HepG2 (cell line): ENCODE data around the gene CHP1. TPM values are rescaled to one million over a fixed set of nuclear protein-coding genes. Genes with fewer than 3 reads are reported as not detected.

Experiments used
- ARNT2 ChIP-seq: sonication (generic); formaldehyde crosslinking; IDR thresholded peaks from 2 replicates; pipeline ENCODE4 v1.8.0; 2022; ENCODE audit warnings: mild to moderate bottlenecking, low read depth, missing genetic modification reagents, moderate library complexity
- CCDC6 ChIP-seq: sonication (generic); formaldehyde crosslinking; IDR thresholded peaks from 2 replicates; pipeline ENCODE4 v1.8.1; 2022; ENCODE audit warnings: mild to moderate bottlenecking, missing genetic modification reagents, moderate library complexity
- CREB3 ChIP-seq: sonication (generic); formaldehyde crosslinking; IDR thresholded peaks from 2 replicates; pipeline ENCODE4 v1.5.0; 2020; ENCODE audit warnings: missing genetic modification reagents
- ETS1 ChIP-seq: sonication (generic); formaldehyde crosslinking; IDR thresholded peaks from 2 replicates; pipeline ENCODE4 v1.4.0; 2020; ENCODE audit warnings: missing genetic modification reagents
- GPN1 ChIP-seq: sonication (generic); formaldehyde crosslinking; IDR thresholded peaks from 2 replicates; pipeline ENCODE4 v1.5.1; 2020; ENCODE audit warnings: missing genetic modification reagents, borderline replicate concordance
- HCFC1 ChIP-seq: fragments of 150-350 bp; IDR thresholded peaks from 2 replicates; pipeline ENCODE4 v1.6.1; 2014; ENCODE audit warnings: low read depth, low read length
- HIVEP1 ChIP-seq: sonication (generic); formaldehyde crosslinking; IDR thresholded peaks from 2 replicates; pipeline ENCODE4 v1.4.0; 2020; ENCODE audit warnings: mild to moderate bottlenecking, missing genetic modification reagents
- HNF1B ChIP-seq: sonication (generic); formaldehyde crosslinking; IDR thresholded peaks from 2 replicates; pipeline ENCODE4 v1.5.1; 2020; ENCODE audit warnings: mild to moderate bottlenecking, moderate library complexity, missing genetic modification reagents
- REPIN1 ChIP-seq: sonication (generic); formaldehyde crosslinking; IDR thresholded peaks from 2 replicates; pipeline ENCODE4 v1.8.0; 2022; ENCODE audit warnings: missing genetic modification reagents, low read depth, mild to moderate bottlenecking, borderline replicate concordance
- SIX1 ChIP-seq: sonication (generic); formaldehyde crosslinking; IDR thresholded peaks from 2 replicates; pipeline ENCODE4 v1.4.0; 2020; ENCODE audit warnings: missing genetic modification reagents, borderline replicate concordance
- SRSF1 ChIP-seq: fragments of 200-400 bp; formaldehyde crosslinking; optimal IDR thresholded peaks from 2 replicates; pipeline ENCODE3; 2017; ENCODE audit warnings: mild to moderate bottlenecking, low read depth, low read length, moderate library complexity
- THYN1 ChIP-seq: sonication (generic); formaldehyde crosslinking; IDR thresholded peaks from 2 replicates; pipeline ENCODE4 v1.8.1; 2023; ENCODE audit warnings: low read depth, mild to moderate bottlenecking, moderate library complexity, missing genetic modification reagents, borderline replicate concordance
- ZNF282 ChIP-seq: fragments of 450-650 bp; IDR thresholded peaks from 2 replicates; pipeline ENCODE4 v1.6.1; 2018; ENCODE audit not compliant: partially characterized antibody
- ZNF33B ChIP-seq: sonication (generic); formaldehyde crosslinking; IDR thresholded peaks from 2 replicates; pipeline ENCODE4 v1.5.1; 2020; ENCODE audit warnings: mild to moderate bottlenecking, missing genetic modification reagents
- ZNF703 ChIP-seq: sonication (generic); formaldehyde crosslinking; IDR thresholded peaks from 2 replicates; pipeline ENCODE4 v1.5.1; 2020; ENCODE audit warnings: missing genetic modification reagents, mild to moderate bottlenecking, moderate library complexity, borderline replicate concordance
- ZZZ3 ChIP-seq: sonication (generic); formaldehyde crosslinking; IDR thresholded peaks from 2 replicates; pipeline ENCODE4 v1.4.0; 2020; ENCODE audit warnings: missing genetic modification reagents, mild to moderate bottlenecking, borderline replicate concordance
- polyA plus RNA-seq, 8 experiments: library from polyadenylated mRNA; depleted of rRNA in 3 of 8; stranded (reverse) in 7 of 8; unstranded in 1 of 8; fragments of >200 nt; fragmentation: Illumina TruSeq in 4 of 8; extraction: Trizol in 4 of 8; gene quantifications; 2 replicates each; pipeline versions ENCODE4 v1.2.1 to v1.2.3, GENCODE V29; 2011 to 2016; ENCODE audit warnings: low read depth in 4 of 8, missing spikeins in 1 of 8, mixed read lengths in 1 of 8; ENCODE audit not compliant: insufficient read depth in 1 of 8
- total RNA-seq, 5 experiments: library from RNA; depleted of rRNA; stranded (reverse); fragments of >200 nt; fragmentation: Illumina TruSeq; extraction: Trizol; gene quantifications; 2 replicates each; pipeline ENCODE4 v1.2.3, GENCODE V29; 2016; ENCODE audit warnings: low read depth in 1 of 5
- TF ChIP-seq, protein P1 (sequence below): IDR thresholded peaks from 2 replicates; pipeline ENCODE4 v1.6.1; 2016; ENCODE audit warnings: missing compliant biosample characterization, missing genetic modification reagents, borderline replicate concordance
- TF ChIP-seq, protein P2 (sequence below): sonication (generic); formaldehyde crosslinking; conservative IDR thresholded peaks from 2 replicates; pipeline ENCODE4 v1.4.0; 2020; ENCODE audit warnings: missing genetic modification reagents
- TF ChIP-seq, protein P3 (sequence below): sonication (generic); formaldehyde crosslinking; IDR thresholded peaks from 2 replicates; pipeline ENCODE4 v1.5.0; 2020; ENCODE audit warnings: mild to moderate bottlenecking, missing genetic modification reagents, borderline replicate concordance

CHP1 gene
- total and polyA plus RNA-seq, 2 of the 13 experiments (the other 11 are each of a cell fraction or from before 2014, with no cell fraction given): 49.6 to 76.4 TPM

- TF ChIP-seq GPN1 (CRISPR knock-in tag) (no peak), CREB3 (CRISPR knock-in tag) (no peak), ARNT2 (CRISPR knock-in tag) (0 out of 2 replicates have a peak, but pooled peaks have one; percentile 20), ETS1 (CRISPR knock-in tag) (no peak), HNF1B (peak; percentile 90), REPIN1 (CRISPR knock-in tag) (peak; percentile 74), HIVEP1 (CRISPR knock-in tag) (peak; percentile 41; the same call in 1 of the 2 replicates), SIX1 (CRISPR knock-in tag) (peak; percentile 83), ZNF703 (CRISPR knock-in tag) (no peak), CCDC6 (CRISPR knock-in tag) (no peak), THYN1 (CRISPR knock-in tag) (no peak), ZZZ3 (CRISPR knock-in tag) (no peak), SRSF1 (no peak), ZNF282 (no peak), HCFC1 (no peak), ZNF33B (CRISPR knock-in tag) (0 out of 2 replicates have a peak, but pooled peaks have one; percentile 21)
- TF ChIP-seq, protein P1, sequence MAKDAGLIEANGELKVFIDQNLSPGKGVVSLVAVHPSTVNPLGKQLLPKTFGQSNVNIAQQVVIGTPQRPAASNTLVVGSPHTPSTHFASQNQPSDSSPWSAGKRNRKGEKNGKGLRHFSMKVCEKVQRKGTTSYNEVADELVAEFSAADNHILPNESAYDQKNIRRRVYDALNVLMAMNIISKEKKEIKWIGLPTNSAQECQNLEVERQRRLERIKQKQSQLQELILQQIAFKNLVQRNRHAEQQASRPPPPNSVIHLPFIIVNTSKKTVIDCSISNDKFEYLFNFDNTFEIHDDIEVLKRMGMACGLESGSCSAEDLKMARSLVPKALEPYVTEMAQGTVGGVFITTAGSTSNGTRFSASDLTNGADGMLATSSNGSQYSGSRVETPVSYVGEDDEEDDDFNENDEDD (CRISPR knock-in tag): peak; percentile 60; the same call in 1 of the 2 replicates
- TF ChIP-seq, protein P2, sequence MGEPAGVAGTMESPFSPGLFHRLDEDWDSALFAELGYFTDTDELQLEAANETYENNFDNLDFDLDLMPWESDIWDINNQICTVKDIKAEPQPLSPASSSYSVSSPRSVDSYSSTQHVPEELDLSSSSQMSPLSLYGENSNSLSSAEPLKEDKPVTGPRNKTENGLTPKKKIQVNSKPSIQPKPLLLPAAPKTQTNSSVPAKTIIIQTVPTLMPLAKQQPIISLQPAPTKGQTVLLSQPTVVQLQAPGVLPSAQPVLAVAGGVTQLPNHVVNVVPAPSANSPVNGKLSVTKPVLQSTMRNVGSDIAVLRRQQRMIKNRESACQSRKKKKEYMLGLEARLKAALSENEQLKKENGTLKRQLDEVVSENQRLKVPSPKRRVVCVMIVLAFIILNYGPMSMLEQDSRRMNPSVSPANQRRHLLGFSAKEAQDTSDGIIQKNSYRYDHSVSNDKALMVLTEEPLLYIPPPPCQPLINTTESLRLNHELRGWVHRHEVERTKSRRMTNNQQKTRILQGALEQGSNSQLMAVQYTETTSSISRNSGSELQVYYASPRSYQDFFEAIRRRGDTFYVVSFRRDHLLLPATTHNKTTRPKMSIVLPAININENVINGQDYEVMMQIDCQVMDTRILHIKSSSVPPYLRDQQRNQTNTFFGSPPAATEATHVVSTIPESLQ (CRISPR knock-in tag): no peak
- TF ChIP-seq, protein P3, sequence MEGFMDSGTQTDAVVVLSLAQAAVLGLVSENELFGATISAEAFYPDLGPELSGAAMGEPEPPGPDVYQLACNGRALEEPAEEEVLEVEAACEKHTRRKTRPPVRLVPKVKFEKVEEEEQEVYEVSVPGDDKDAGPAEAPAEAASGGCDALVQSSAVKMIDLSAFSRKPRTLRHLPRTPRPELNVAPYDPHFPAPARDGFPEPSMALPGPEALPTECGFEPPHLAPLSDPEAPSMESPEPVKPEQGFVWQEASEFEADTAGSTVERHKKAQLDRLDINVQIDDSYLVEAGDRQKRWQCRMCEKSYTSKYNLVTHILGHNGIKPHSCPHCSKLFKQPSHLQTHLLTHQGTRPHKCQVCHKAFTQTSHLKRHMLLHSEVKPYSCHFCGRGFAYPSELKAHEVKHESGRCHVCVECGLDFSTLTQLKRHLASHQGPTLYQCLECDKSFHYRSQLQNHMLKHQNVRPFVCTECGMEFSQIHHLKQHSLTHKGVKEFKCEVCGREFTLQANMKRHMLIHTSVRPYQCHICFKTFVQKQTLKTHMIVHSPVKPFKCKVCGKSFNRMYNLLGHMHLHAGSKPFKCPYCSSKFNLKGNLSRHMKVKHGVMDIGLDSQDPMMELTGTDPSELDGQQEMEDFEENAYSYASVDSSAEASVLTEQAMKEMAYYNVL (CRISPR knock-in tag): peak; percentile 65; the same call in 1 of the 2 replicates
Measured at GRCh38 chr15:41259546-41260189, 28.6 kb downstream of the CHP1 start (continued).
